ENCODE results near the gene MKS1. TPM values are rescaled to one million over a fixed set of nuclear protein-coding genes. Genes with fewer than 3 reads are reported as not detected.

Gene MKS1
- polyA plus RNA-seq, 2 of the 4 experiments (the other 2 are of a cell fraction), result 16.2 to 18.6 TPM

- TF ChIP-seq FOSL2 (IDR thresholded peaks at IDR 0.05), result no peak
- no peak for TF ChIP-seq FOSL2 (CRISPR knock-in tag; IDR thresholded peaks at IDR 0.05)
- no peak for TF ChIP-seq HMGXB4 (CRISPR knock-in tag; IDR thresholded peaks at IDR 0.05; ENCODE audit: borderline replicate concordance)
- no peak for TF ChIP-seq ZFP36 (IDR thresholded peaks at IDR 0.05; ENCODE audit: borderline replicate concordance, partially characterized antibody)
These were observed 34.0 kb upstream of the MKS1 start (continued) for GRCh38 chr17:58253082-58253481.

- H3K9me3 ChIP-seq, result 0 out of 3 replicates have a peak, but pooled peaks cover 4% of the 10 kb centered on the region
These were observed 33.1 kb upstream of the MKS1 start for GRCh38 chr17:58252141-58252540.

More at GRCh38 chr17:58252141-58252540, 33.1 kb upstream of the MKS1 start:
- no peak overlapping the region for H3K27ac ChIP-seq
- FAIRE-seq (no peak), DNase-seq (ENCODE audit: low read depth in 1 of 2, low spot score in 1 of 2) (no peak), ATAC-seq (no peak)
- WGBS (ENCODE audit: missing lambda C conversion rate), result 24% methylated on average over 7 of the region's 9 CpGs
- no peak overlapping the region for H3K4me3 ChIP-seq
- ChIA-PET POLR2A (no interaction called here), CTCF (interaction anchor here (0.6 to 6.8 kb wide), 8 partner anchors 9 to 195 kb away, joined by 3 to 69 read pairs (median 4); partner anchors contain the start of genes LPO and MKS1)
- peaks cover 8% of the 10 kb centered on the region for H3K4me1 ChIP-seq
- H3K4me2 ChIP-seq, result no peak overlapping the region
- TF ChIP-seq HOXA7 (CRISPR knock-in tag; IDR thresholded peaks at IDR 0.05) (no peak), HOXB5 (CRISPR knock-in tag; IDR thresholded peaks at IDR 0.05) (no peak), HMGXB4 (CRISPR knock-in tag; IDR thresholded peaks at IDR 0.05; ENCODE audit: borderline replicate concordance) (no peak), EHF (CRISPR knock-in tag; IDR thresholded peaks at IDR 0.05) (no peak), FOXS1 (CRISPR knock-in tag; IDR thresholded peaks at IDR 0.05) (no peak), CBX2 (IDR thresholded peaks at IDR 0.05; ENCODE audit: borderline replicate concordance, low read depth) (no peak), ELK1 (IDR thresholded peaks at IDR 0.05; ENCODE audit: low read depth, low read length) (no peak), MYC (IDR thresholded peaks at IDR 0.05; ENCODE audit: borderline replicate concordance, low read length) (no peak), ZC3H11A (IDR thresholded peaks at IDR 0.05) (no peak), RNF2 (IDR thresholded peaks at IDR 0.05; ENCODE audit: borderline replicate concordance, low read depth) (no peak)
- TF ChIP-seq, protein P1, sequence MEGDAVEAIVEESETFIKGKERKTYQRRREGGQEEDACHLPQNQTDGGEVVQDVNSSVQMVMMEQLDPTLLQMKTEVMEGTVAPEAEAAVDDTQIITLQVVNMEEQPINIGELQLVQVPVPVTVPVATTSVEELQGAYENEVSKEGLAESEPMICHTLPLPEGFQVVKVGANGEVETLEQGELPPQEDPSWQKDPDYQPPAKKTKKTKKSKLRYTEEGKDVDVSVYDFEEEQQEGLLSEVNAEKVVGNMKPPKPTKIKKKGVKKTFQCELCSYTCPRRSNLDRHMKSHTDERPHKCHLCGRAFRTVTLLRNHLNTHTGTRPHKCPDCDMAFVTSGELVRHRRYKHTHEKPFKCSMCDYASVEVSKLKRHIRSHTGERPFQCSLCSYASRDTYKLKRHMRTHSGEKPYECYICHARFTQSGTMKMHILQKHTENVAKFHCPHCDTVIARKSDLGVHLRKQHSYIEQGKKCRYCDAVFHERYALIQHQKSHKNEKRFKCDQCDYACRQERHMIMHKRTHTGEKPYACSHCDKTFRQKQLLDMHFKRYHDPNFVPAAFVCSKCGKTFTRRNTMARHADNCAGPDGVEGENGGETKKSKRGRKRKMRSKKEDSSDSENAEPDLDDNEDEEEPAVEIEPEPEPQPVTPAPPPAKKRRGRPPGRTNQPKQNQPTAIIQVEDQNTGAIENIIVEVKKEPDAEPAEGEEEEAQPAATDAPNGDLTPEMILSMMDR (IDR thresholded peaks at IDR 0.05), result no peak
